GM23338 (cell line): ENCODE results near the gene PPP1R9A. TPM values are rescaled to one million over a fixed set of nuclear protein-coding genes. Genes with fewer than 3 reads are reported as not detected.

Experiments
- ATAC-seq: fragments of 200-7000 bp; cut with Tn5 transposase; 3 replicates; pipeline ENCODE4 v1.9.1; 2020
- DNase-seq: peaks from one replicate; pipeline ENCODE4 v3.0.0-alpha.2; 2015; ENCODE audit warnings: low spot score
- H2AFZ ChIP-seq: fragments of 200-600 bp; sonication (generic); 2 replicates; pipeline ENCODE4 v1.8.0; 2016; ENCODE audit warnings: antibody characterized with exemption, mild to moderate bottlenecking, moderate library complexity
- H3F3A ChIP-seq: fragments of 200-600 bp; sonication (generic); replicated peaks from 2 replicates; pipeline ENCODE4 v1.8.0; 2017; ENCODE audit warnings: antibody characterized with exemption, mixed run types, low read depth
- H3K27ac ChIP-seq: fragments of 200-600 bp; sonication (generic); 2 replicates; pipeline ENCODE4 v1.6.1; 2016; ENCODE audit warnings: low read depth
- H3K27me3 ChIP-seq: fragments of 200-600 bp; sonication (generic); 2 replicates; pipeline ENCODE4 v1.8.0; 2016; ENCODE audit warnings: mild to moderate bottlenecking, mixed run types, moderate library complexity; ENCODE audit not compliant: insufficient read depth
- H3K36me3 ChIP-seq: fragments of 200-600 bp; sonication (generic); 2 replicates; pipeline ENCODE4 v1.8.0; 2016; ENCODE audit warnings: mild to moderate bottlenecking; ENCODE audit not compliant: insufficient read depth
- H3K4me1 ChIP-seq: fragments of 200-600 bp; sonication (generic); 2 replicates; pipeline ENCODE4 v1.8.0; 2016; ENCODE audit warnings: mild to moderate bottlenecking, moderate library complexity; ENCODE audit not compliant: insufficient read depth
- H3K4me2 ChIP-seq: fragments of 200-600 bp; sonication (generic); 2 replicates; pipeline ENCODE4 v1.7.1; 2017; ENCODE audit warnings: mixed run types
- H3K4me3 ChIP-seq: fragments of 200-600 bp; sonication (generic); 2 replicates; pipeline ENCODE4 v1.6.1; 2016; ENCODE audit warnings: mixed run types
- H3K79me2 ChIP-seq: fragments of 200-600 bp; sonication (generic); replicated peaks from 2 replicates; pipeline ENCODE4 v1.8.0; 2017; ENCODE audit warnings: mild to moderate bottlenecking; ENCODE audit not compliant: insufficient read depth
- H3K9me2 ChIP-seq: fragments of 200-600 bp; sonication (generic); 2 replicates; pipeline ENCODE4 v1.8.0; 2017; ENCODE audit not compliant: insufficient read depth
- H4K20me1 ChIP-seq: fragments of 200-600 bp; sonication (generic); replicated peaks from 2 replicates; pipeline ENCODE4 v1.8.0; 2017; ENCODE audit warnings: mild to moderate bottlenecking; ENCODE audit not compliant: insufficient read depth
- H3K27ac Mint-ChIP-seq: 2 replicates; pipeline ENCODE4 v1.8.0; 2020; ENCODE audit warnings: inconsistent platforms, mild to moderate bottlenecking, moderate library complexity, mixed read lengths
- H3K27me3 Mint-ChIP-seq: 3 replicates; pipeline ENCODE4 v1.8.0; 2022; ENCODE audit warnings: low read depth, mild to moderate bottlenecking, moderate library complexity, mixed read lengths, inconsistent platforms; ENCODE audit not compliant: insufficient read depth, poor library complexity
- H3K36me3 Mint-ChIP-seq: 3 replicates; pipeline ENCODE4 v1.8.0; 2021; ENCODE audit warnings: low read depth, mild to moderate bottlenecking, inconsistent platforms, moderate library complexity, mixed read lengths
- H3K4me1 Mint-ChIP-seq: 3 replicates; pipeline ENCODE4 v1.8.0; 2020; ENCODE audit warnings: mild to moderate bottlenecking, inconsistent platforms, mixed read lengths
- H3K4me3 Mint-ChIP-seq: 3 replicates; pipeline ENCODE4 v1.8.0; 2021; ENCODE audit warnings: moderate library complexity, mild to moderate bottlenecking, inconsistent platforms, mixed read lengths
- H3K9me3 Mint-ChIP-seq: 3 replicates; pipeline ENCODE4 v1.8.0; 2020; ENCODE audit warnings: moderate library complexity, mild to moderate bottlenecking, inconsistent platforms, mixed read lengths
- CREB1 ChIP-seq: fragments of 250-450 bp; sonication (Bioruptor Pico); IDR thresholded peaks from 2 replicates; pipeline ENCODE4 v1.5.0; 2020; ENCODE audit warnings: low read depth, mild to moderate bottlenecking, moderate library complexity
- EZH2 ChIP-seq: fragments of 200-600 bp; sonication (generic); IDR thresholded peaks from one replicate; pipeline ENCODE4 v1.8.0; 2017; ENCODE audit warnings: antibody characterized with exemption, mild to moderate bottlenecking, low read depth; ENCODE audit not compliant: unreplicated experiment
- POLR2AphosphoS5 ChIP-seq: IDR thresholded peaks from 2 replicates; pipeline ENCODE4 v1.6.1; 2016; ENCODE audit warnings: antibody characterized with exemption, low read depth
- STAT1 ChIP-seq: IDR thresholded peaks from one replicate; pipeline ENCODE4 v1.6.1; 2016; ENCODE audit warnings: antibody characterized with exemption; ENCODE audit not compliant: unreplicated experiment
- ZNF114 ChIP-seq: fragments of 250-450 bp; sonication (Bioruptor Pico); IDR thresholded peaks from 2 replicates; pipeline ENCODE4 v1.5.0; 2020; ENCODE audit warnings: mild to moderate bottlenecking, moderate library complexity
- ZNF462 ChIP-seq: fragments of 250-450 bp; sonication (Bioruptor Pico); IDR thresholded peaks from 2 replicates; pipeline ENCODE4 v1.5.0; 2020; ENCODE audit warnings: mild to moderate bottlenecking, moderate library complexity
- polyA plus RNA-seq: library from polyadenylated mRNA; unstranded; fragments of >200 nt; fragmentation: Nextera tagmentation; extraction: Ambion mirVana; gene quantifications from 2 replicates; pipeline ENCODE4 v1.2.1, GENCODE V29; 2016
- total RNA-seq: library from RNA; depleted of rRNA; stranded (reverse); fragments of >200 nt; shearing (Covaris generic); gene quantifications from 2 replicates; pipeline ENCODE4 v1.2.3, GENCODE V29; 2014

Gene PPP1R9A
- total and polyA plus RNA-seq, 2 experiments from 2014 or later = 10.6 to 31.8 TPM

- no peak overlapping the region for H3K27ac ChIP-seq
- TF ChIP-seq STAT1 = no peak
- no peak for TF ChIP-seq EZH2
- no peak for TF ChIP-seq CREB1 (CRISPR knock-in tag)
- no peak for TF ChIP-seq ZNF462
- no peak for TF ChIP-seq ZNF114 (CRISPR knock-in tag)
- no peak for TF ChIP-seq POLR2AphosphoS5
- H3K4me3 Mint-ChIP-seq = no peak overlapping the region
- H3K4me1 Mint-ChIP-seq = peaks cover 10% of the 10 kb centered on the region; the same call in 2 of the 3 replicates
- ATAC-seq (no peak), DNase-seq (no peak)
- H3K36me3 ChIP-seq = peaks cover 4% of the 10 kb centered on the region; the same call in 1 of the 2 replicates
- no peaks in the 10 kb centered on the region for H3K27me3 ChIP-seq
- H3K4me1 ChIP-seq = peaks cover 15% of the 10 kb centered on the region
- H3K27me3 Mint-ChIP-seq = peaks cover 5% of the 10 kb centered on the region
- no peaks in the 10 kb centered on the region for H4K20me1 ChIP-seq
- no peak overlapping the region for H3K4me2 ChIP-seq
- H3K9me2 ChIP-seq = peaks cover 8% of the 10 kb centered on the region; the same call in 1 of the 2 replicates
- no peak overlapping the region for H2AFZ ChIP-seq
- H3K4me3 ChIP-seq = no peak overlapping the region
- no peak overlapping the region for H3K27ac Mint-ChIP-seq
- no peaks in the 10 kb centered on the region for H3F3A ChIP-seq
- peaks cover 14% of the 10 kb centered on the region for H3K36me3 Mint-ChIP-seq
- no peaks in the 10 kb centered on the region for H3K79me2 ChIP-seq
- H3K9me3 Mint-ChIP-seq = peaks cover 15% of the 10 kb centered on the region
Observed at GRCh38 chr7:94882891-94883290, 24.5 kb upstream of the PPP1R9A start.

GRCh38 chr7:94883616-94884015 is 23.8 kb upstream of the PPP1R9A start:
- Histone ChIP-seq H3K79me2 (no peaks in the 10 kb centered on the region), H3K4me1 (peaks cover 15% of the 10 kb centered on the region), H3K4me3 (no peak overlapping the region), H3F3A (no peaks in the 10 kb centered on the region), H3K27me3 (no peaks in the 10 kb centered on the region), H3K4me2 (no peak overlapping the region), H3K36me3 (no peaks in the 10 kb centered on the region), H3K9me2 (peaks cover 8% of the 10 kb centered on the region; the same call in 1 of the 2 replicates), H4K20me1 (no peaks in the 10 kb centered on the region), H2AFZ (no peak overlapping the region), H3K27ac (no peak overlapping the region)
- Mint-ChIP-seq H3K4me1 (peaks cover 10% of the 10 kb centered on the region; the same call in 2 of the 3 replicates), H3K36me3 (peaks cover 7% of the 10 kb centered on the region; the same call in 2 of the 3 replicates), H3K4me3 (no peak overlapping the region), H3K27me3 (peaks cover 5% of the 10 kb centered on the region), H3K27ac (no peak overlapping the region), H3K9me3 (peaks cover 8% of the 10 kb centered on the region)
- DNase-seq = no peak
- ATAC-seq = no peak
- no peak for TF ChIP-seq ZNF462
